Stomach (tissue), 4 donors: ENCODE measurements around the gene C5.
A peak's percentile ranks its signal among the peaks of the same experiment; 100 is the strongest.

ENCODE experiments used
- EP300 ChIP-seq: sonication (generic); formaldehyde crosslinking; IDR thresholded peaks from one replicate; pipeline ENCODE4 v1.6.1; 2017; ENCODE audit warnings: antibody characterized with exemption
- POLR2A ChIP-seq, 4 donors: fragments of 450-650 bp; IDR thresholded peaks; one replicate each; pipeline ENCODE4 v1.6.1; 2016; ENCODE audit warnings: antibody characterized with exemption in 4 of 4, control low read depth in 2 of 4, mild to moderate bottlenecking in 1 of 4, moderate library complexity in 1 of 4
- POLR2AphosphoS5 ChIP-seq, 3 donors: sonication (generic); formaldehyde crosslinking; IDR thresholded peaks; one replicate each; pipeline ENCODE4 v1.6.1; 2016; ENCODE audit warnings: antibody characterized with exemption in 3 of 3
- TF ChIP-seq, protein P1 (sequence below), 7 experiments: fragments of 450-650 bp in 4 of 7; fragments of 200-600 bp in 3 of 7; sonication (generic) in 3 of 7; IDR thresholded peaks; one replicate each; pipeline ENCODE4 v1.5.1; 2016 to 2019; ENCODE audit warnings: antibody characterized with exemption in 7 of 7, control low read depth in 2 of 7, mild to moderate bottlenecking in 1 of 7

DNA sequence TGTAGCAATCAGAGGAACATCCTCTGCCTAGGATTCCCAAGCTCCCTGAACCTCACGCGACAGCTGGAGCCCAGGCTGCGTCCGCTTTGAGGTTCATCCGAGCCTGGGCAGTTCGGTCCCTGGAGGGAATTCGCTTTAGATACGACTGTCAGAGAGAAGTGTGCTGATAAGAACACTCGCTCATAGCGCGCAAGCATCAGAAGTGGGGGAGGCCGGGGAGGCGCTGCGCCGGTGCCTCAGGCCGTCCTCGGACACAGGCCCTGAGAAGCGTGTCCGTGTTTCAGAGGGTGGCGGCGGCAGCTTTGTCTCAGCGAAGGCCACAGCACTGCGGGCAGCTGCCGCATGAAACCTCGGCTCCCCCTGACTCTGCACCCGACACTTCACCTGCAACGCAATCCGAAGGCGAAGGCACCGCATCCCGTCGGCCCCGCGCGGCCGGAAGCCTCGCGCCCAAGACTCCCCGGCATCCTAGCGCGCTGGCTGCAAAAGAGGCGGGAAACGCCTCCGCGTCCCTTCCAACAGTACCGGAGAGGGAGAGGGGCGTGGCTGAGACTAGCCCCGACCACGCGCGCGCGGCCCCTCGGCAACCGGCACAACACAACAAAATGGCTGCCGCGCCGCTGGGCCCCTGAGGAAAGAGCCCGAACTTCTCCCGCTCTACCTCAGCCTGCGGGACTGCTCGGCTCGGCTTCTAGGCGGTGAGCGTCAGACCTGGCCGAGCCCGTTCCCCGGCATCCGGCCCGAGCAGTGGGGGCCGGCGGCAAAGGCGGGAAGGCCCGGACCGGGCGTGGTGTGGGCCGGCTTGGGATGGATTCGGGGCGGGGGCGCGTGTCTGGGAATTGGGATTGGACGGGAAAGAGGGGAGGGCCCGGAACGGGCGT, 24.5 kb upstream of the C5 start, which contains the start of gene CNTRL:
- TF ChIP-seq, protein P1, sequence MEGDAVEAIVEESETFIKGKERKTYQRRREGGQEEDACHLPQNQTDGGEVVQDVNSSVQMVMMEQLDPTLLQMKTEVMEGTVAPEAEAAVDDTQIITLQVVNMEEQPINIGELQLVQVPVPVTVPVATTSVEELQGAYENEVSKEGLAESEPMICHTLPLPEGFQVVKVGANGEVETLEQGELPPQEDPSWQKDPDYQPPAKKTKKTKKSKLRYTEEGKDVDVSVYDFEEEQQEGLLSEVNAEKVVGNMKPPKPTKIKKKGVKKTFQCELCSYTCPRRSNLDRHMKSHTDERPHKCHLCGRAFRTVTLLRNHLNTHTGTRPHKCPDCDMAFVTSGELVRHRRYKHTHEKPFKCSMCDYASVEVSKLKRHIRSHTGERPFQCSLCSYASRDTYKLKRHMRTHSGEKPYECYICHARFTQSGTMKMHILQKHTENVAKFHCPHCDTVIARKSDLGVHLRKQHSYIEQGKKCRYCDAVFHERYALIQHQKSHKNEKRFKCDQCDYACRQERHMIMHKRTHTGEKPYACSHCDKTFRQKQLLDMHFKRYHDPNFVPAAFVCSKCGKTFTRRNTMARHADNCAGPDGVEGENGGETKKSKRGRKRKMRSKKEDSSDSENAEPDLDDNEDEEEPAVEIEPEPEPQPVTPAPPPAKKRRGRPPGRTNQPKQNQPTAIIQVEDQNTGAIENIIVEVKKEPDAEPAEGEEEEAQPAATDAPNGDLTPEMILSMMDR (IDR thresholded peaks at IDR 0.05) = no peak
- TF ChIP-seq POLR2A (IDR thresholded peaks at IDR 0.05) (no peak), EP300 (no peak), POLR2AphosphoS5 (IDR thresholded peaks at IDR 0.05) (peak; percentile 52 to 78 (median 67))
